ENCODE results near the gene UTP20.

- TF ChIP-seq CTCF (IDR thresholded peaks at IDR 0.05 in 8 of 11, conservative IDR thresholded peaks at IDR 0.05 in 3 of 11) (no peak), POLR2A (IDR thresholded peaks at IDR 0.05) (no peak), POLR2AphosphoS5 (IDR thresholded peaks at IDR 0.05) (no peak)
These were observed 95.7 kb downstream of the UTP20 start for GRCh38 chr12:101375573-101375972.
